ENCODE data around the gene BCAS2.
"Not testable (repeated sequence)": the region's sequence is repeated elsewhere in the genome, so short reads cannot be mapped to it uniquely, and the experiment has no call there.

The BCAS2 gene

DNA sequence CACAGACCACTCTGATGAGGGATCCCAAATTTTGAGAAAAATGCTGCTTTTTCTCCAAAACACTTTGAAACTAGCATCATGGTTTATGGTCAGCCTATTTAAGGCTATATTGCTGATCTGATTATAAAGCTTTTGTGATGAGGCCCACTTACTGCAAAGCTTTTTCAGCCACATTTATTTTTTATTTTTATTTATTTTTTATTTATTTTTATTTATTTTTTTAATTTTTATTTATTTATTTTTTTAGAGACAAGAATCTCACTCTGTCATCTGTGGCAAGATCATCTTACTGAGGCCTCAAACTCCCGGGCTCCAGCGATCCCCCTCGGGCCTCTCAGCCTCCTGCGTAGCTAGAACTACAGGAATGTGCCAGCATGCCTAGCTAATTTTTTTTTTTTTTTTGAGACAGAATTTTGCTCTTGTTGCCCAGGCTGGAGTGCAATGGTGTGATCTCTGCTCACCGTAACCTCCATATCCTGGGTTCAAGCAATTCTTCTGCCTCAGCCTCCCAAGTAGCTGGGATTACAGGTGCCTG lies 5.2 kb upstream of the BCAS2 start:
- H3K27ac ChIP-seq, result no peak overlapping the region
- H3K36me3 ChIP-seq, result no peaks in the 10 kb centered on the region
- TF ChIP-seq, protein P1, sequence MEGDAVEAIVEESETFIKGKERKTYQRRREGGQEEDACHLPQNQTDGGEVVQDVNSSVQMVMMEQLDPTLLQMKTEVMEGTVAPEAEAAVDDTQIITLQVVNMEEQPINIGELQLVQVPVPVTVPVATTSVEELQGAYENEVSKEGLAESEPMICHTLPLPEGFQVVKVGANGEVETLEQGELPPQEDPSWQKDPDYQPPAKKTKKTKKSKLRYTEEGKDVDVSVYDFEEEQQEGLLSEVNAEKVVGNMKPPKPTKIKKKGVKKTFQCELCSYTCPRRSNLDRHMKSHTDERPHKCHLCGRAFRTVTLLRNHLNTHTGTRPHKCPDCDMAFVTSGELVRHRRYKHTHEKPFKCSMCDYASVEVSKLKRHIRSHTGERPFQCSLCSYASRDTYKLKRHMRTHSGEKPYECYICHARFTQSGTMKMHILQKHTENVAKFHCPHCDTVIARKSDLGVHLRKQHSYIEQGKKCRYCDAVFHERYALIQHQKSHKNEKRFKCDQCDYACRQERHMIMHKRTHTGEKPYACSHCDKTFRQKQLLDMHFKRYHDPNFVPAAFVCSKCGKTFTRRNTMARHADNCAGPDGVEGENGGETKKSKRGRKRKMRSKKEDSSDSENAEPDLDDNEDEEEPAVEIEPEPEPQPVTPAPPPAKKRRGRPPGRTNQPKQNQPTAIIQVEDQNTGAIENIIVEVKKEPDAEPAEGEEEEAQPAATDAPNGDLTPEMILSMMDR (IDR thresholded peaks at IDR 0.05), result no peak
- no peak overlapping the region for H3K4me3 ChIP-seq (ENCODE audit: low read depth in 1 of 2, low read length in 1 of 2)
- peaks cover 37% of the 10 kb centered on the region for H3K27me3 ChIP-seq
- no peaks in the 10 kb centered on the region for H3K9me3 ChIP-seq
- peaks cover 5 to 6% of the 10 kb centered on the region in 2 experiments for H3K4me1 ChIP-seq (ENCODE audit: control insufficient read depth in 1 of 2, insufficient read depth in 1 of 2, low read depth in 1 of 2, low read length in 1 of 2)

DNA sequence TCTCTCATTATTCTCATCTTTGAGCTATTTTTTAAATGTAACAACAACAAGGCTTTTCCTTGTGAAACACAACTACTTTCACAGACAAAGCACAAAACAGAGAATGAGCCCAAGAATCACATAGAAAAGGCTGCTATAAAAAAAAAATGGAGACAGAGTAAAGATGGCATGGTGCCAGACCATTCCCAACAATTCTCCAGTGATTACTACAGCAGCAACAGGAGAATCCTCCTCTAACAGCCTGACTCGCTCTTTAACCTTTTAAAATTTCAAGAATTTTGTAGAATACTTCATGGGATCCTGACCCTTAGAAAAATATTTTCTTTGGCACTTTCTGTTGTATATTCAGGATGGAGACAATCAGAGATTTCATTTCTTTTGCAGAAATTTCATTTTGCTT lies 3.8 kb upstream of the BCAS2 start:
- peaks cover 13 to 15% of the 10 kb centered on the region in 2 experiments for H3K4me1 ChIP-seq (ENCODE audit: control insufficient read depth in 1 of 2, insufficient read depth in 1 of 2, low read depth in 1 of 2, low read length in 1 of 2)
- TF ChIP-seq, protein P1 (IDR thresholded peaks at IDR 0.05), result no peak
- no peaks in the 10 kb centered on the region for H3K36me3 ChIP-seq
- no peak overlapping the region for H3K4me3 ChIP-seq (ENCODE audit: low read depth in 1 of 2, low read length in 1 of 2)
- no peaks in the 10 kb centered on the region for H3K9me3 ChIP-seq
- H3K27ac ChIP-seq, result no peak overlapping the region
- peaks cover 37% of the 10 kb centered on the region for H3K27me3 ChIP-seq

DNA sequence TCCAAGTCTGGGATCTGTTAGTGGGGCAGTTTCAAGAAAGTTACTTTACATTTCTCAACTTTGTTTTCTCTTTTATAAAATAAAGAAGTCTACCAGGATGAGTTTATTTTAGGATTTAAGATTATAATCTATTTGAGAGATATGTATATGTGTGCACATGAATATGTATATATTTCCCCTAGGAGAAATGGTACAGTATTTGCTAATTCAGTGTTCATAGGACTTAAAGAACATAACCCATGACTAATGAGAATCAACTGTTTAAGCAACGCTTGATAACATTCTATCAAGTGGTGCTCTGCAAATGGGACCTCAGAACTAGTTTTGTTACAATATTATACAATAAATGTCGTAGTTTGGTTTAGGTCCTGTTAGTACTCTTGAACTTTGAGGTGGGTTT lies 7.0 kb downstream of the BCAS2 start:
- H3K9me3 ChIP-seq, result no peaks in the 10 kb centered on the region
- peaks cover 67% of the 10 kb centered on the region for H3K36me3 ChIP-seq
- TF ChIP-seq, protein P1 (IDR thresholded peaks at IDR 0.05), result no peak

DNA sequence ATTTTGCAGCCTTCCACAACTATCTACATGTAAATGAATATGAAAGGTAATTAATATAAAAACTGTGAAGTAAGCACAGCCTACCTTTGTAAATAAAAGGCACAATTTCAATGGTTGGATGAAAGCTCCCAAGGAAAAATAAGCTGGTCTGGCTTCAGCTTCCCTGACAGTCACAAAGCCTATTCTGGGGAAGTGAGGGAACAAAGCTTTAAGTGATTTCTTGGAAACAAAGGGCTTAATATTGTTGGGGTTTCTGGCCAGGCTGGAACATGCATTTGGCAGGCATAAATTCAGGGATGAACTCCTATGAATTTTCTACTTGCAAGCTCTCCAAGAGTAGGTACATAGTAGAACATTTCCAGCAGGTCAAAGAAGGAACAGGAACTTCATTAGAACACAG lies 17.3 kb downstream of the BCAS2 start:
- no peak overlapping the region for H3K27ac ChIP-seq
- H3K4me3 ChIP-seq (ENCODE audit: low read depth in 1 of 2, low read length in 1 of 2), result no peak overlapping the region
- no peaks in the 10 kb centered on the region for H3K9me3 ChIP-seq
- H3K4me1 ChIP-seq (ENCODE audit: control insufficient read depth in 1 of 2, insufficient read depth in 1 of 2, low read depth in 1 of 2, low read length in 1 of 2), result peaks cover 8 to 17% of the 10 kb centered on the region in 2 experiments
- TF ChIP-seq, protein P1 (IDR thresholded peaks at IDR 0.05), result no peak
- peaks cover 34% of the 10 kb centered on the region for H3K36me3 ChIP-seq
- H3K27me3 ChIP-seq, result no peaks in the 10 kb centered on the region

More for the DNA sequence above, 7.0 kb downstream of the BCAS2 start:
- Histone ChIP-seq H3K27me3 (no peaks in the 10 kb centered on the region), H3K4me3 (ENCODE audit: low read depth in 1 of 2, low read length in 1 of 2) (no peak overlapping the region), H3K4me1 (ENCODE audit: control insufficient read depth in 1 of 2, insufficient read depth in 1 of 2, low read depth in 1 of 2, low read length in 1 of 2) (no peaks in the 10 kb centered on the region), H3K27ac (no peak overlapping the region)

DNA sequence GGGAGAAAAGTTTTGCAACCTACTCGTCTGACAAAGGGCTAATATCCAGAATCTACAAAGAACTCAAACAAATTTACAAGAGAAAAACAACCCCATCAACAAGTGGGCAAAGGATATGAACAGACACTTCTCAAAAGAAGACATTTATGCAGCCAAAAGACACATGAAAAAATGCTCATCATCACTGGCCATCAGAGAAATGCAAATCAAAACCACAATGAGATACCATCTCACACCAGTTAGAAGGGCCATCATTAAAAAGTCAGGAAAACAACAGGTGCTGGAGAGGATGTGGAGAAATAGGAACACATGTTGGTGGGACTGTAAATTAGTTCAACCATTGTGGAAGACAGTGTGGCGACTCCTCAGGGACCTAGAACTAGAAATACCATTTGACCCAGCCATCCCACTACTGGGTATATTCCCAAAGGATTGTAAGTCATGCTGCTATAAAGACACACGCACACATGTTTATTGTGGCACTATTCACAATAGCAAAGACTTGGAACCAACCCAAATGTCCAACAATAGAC lies 18.4 kb downstream of the BCAS2 start:
- H3K27ac ChIP-seq; H3K27me3 ChIP-seq; H3K9me3 ChIP-seq; H3K4me3 ChIP-seq (ENCODE audit: low read depth in 1 of 2, low read length in 1 of 2): not testable (repeated sequence)
- peaks cover 10 to 23% of the 10 kb centered on the region in 2 experiments for H3K4me1 ChIP-seq (ENCODE audit: control insufficient read depth in 1 of 2, insufficient read depth in 1 of 2, low read depth in 1 of 2, low read length in 1 of 2)
- peaks cover 23% of the 10 kb centered on the region for H3K36me3 ChIP-seq

DNA sequence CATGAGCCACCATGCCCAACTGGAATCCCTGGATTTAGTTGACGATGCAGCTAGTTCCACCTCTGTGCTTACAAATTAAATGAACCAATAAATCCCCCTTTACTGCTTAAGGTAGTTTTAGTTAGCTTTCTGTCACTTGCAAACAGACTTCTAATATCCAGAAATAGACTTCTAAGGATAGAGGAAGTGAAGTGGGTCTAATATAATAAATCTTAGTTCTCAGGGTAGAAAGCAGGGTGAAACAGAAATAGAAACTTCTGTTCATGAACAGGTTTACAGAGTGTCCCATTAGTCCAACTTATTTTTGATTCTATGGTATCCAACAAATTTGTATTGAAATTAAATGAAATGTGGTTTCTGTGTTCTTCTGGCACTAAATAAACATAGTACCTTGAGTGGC lies 20.1 kb downstream of the BCAS2 start:
- no peak overlapping the region for H3K27ac ChIP-seq
- H3K27me3 ChIP-seq, result no peaks in the 10 kb centered on the region
- peaks cover 6% of the 10 kb centered on the region for H3K36me3 ChIP-seq
- TF ChIP-seq, protein P1 (IDR thresholded peaks at IDR 0.05), result no peak
- no peak overlapping the region for H3K4me3 ChIP-seq (ENCODE audit: low read depth in 1 of 2, low read length in 1 of 2)
- peaks cover 10 to 23% of the 10 kb centered on the region in 2 experiments for H3K4me1 ChIP-seq (ENCODE audit: control insufficient read depth in 1 of 2, insufficient read depth in 1 of 2, low read depth in 1 of 2, low read length in 1 of 2)
- no peaks in the 10 kb centered on the region for H3K9me3 ChIP-seq

All from neutrophil (primary cell).